Measurements from ENCODE around the gene CRB3.
"Not testable (repeated sequence)": the region's sequence is repeated elsewhere in the genome, so short reads cannot be mapped to it uniquely, and the experiment has no call there.

CRB3 gene

DNA sequence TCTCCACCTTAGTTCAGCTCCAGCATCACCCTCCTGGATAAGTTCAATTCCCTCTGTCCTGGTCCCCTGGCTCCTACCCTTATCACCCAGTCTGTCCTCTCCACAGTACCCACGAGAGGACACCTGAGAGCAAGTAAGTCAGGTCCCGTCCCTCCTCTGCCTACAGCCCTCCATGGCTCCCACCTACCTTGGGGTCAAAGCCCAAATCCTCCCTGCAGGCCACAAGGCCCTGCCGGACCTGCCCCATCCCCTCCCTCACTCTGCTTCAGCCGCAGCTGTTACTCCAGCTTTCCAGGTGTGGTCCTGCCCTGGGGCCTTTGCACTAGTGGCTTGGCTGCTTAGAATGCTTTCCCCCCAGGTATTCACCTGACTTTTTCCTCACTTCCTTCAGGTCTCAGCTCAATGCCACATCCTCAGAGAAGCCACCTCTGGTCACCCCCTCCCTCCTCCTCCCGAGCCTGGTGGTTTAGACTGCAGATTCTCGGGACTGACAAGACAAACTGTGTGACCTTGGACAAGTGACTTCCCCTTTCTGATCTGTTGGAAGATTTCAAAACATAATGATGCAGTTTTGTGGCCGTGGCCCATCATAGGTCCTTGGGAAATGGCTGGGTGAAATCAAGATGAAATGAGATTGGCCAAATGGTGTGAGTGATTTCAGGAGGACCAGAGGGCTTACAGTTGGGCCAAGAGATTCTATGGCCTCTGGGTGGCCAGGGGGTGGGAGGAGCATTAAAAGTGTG lies 34.4 kb downstream of the CRB3 start:
- no peak for DNase-seq

DNA sequence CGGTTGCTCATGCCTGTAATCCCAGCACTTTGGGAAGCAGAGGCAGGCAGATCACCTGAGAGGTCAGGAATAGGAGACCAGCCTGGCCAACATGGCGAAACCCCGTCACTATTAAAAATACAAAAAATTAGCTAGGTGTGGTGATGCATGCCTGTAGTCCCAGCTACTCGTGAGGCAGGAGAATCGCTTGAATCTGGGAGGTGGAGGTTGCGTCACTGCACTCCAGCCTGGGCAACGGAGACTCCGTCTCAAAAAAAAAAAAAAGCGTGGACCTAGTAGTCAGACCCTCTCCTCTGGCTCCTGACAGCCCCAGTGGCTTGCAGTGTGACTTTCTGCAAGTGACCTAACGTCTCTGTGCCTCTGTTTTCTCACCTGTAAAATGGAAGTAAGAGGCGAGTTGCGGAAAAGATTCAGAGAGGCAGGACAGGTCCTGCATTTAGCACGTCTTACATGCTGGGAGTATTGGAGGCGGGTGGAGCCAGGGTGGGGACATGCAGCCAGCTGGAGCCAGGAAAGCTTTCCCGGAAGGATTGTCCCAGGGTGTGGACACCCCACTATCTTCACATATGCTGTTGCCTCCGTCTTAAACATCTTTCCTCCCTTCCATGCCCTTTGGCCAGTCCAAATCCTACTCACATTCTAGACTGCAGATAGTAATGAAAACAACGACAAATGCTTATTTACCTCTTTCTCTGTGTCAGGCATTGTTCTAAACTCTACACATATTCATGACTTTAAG lies 35.1 kb downstream of the CRB3 start:
- no peak for DNase-seq

- no peak for DNase-seq
Observed at GRCh38 chr19:6500837-6501739, 37.0 kb downstream of the CRB3 start.

- no peak for DNase-seq
Observed at GRCh38 chr19:6501740-6502648, 37.9 kb downstream of the CRB3 start, which contains the start of gene TUBB4A. TUBB4A (minus strand) TSS chr19:6502309; CDS start chr19:6502212, 97 bp downstream.

DNA sequence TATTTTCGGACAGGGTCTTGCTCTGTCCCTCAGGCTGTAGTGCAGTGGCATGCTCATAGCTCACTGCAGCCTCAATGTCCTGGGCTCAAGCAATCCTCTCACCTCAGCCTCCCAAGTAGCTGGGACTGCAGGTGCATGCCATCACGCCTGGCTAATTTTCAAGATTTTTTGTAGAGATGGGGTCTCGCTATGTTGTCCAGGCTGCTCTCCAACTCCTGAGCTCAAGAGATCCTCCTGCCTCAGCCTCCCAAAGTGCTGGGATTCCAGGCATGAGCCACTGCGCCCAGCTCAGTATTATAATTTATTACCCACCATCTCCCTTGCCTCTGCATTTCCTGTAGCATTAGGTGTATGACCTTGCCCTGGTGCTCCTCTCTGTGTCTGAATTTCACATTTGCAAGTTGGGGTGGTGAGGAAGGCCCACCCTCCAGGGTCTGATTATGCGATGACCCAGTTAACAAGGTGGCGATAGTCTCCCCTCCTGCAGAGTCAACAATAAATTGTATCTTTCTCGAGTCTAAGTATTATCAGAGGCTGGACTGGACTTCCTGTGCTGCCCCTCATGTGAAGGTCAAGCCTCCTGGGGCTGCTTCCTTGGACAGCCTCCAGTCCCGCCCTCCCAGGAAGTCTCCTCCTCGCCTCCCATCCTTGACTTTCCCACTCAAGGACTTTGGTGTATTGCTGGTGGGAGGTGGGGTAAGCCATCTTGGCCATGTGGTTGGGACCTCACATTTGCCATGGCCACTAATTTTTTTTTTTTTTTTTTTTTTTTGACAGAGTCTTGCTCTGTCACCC lies 39.5 kb downstream of the CRB3 start:
- no peak for DNase-seq

DNA sequence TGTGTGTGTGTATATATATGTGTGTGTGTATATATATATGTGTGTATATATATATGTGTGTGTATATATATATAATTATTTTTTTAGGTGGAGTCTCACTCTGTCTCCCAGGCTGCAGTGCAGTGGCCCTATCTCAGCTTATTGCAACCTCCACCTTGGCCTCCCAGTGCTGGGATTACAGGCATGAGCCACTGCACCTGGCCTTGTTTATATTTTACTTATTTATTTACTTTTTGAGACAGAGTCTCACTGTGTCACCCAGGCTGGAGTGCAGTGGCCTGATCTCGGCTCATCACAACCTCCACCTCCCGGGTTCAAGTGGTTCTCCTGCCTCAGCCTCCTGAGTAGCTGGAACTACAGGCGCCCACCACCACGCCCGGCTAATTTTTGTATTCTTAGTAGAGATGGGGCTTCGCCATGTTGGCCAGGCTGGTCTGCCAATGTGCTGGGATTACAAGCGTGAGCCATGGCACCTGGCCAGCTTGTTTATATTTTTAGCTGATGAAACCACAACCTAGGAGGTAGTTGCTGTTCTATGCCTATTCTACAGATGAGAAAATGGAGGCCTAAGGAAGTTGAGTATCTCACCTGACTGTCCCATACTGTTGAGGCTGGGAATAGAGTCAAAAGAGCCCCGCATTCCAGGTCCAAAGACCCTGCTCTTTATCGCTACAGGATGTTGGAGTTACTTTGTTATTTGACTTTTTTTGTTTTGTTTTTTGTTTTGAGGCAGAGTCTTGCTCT lies 44.1 kb downstream of the CRB3 start:
- not testable (repeated sequence) for DNase-seq

- no peak for DNase-seq
Observed at GRCh38 chr19:6509118-6509971, 45.3 kb downstream of the CRB3 start.

DNA sequence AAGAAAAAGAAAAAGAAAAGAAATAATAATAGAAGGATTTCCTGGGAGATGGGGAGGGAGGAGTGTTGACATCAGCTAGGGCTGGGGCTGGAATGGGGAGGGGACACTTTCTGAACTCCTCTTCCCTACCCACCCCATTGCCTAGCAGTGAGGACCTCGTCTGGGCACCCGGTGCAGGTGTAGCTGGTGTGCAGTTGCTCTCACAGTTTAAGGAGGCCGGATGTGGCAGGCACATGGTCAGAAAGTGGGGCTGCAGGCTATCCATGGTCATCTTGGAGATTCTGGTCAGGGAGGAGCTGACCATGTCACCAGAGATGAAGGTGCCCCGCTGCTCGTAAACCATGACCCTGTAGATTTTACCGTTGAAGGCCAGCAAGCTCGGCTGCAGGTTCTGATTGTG lies 46.5 kb downstream of the CRB3 start:
- DNase-seq, result no peak

DNA sequence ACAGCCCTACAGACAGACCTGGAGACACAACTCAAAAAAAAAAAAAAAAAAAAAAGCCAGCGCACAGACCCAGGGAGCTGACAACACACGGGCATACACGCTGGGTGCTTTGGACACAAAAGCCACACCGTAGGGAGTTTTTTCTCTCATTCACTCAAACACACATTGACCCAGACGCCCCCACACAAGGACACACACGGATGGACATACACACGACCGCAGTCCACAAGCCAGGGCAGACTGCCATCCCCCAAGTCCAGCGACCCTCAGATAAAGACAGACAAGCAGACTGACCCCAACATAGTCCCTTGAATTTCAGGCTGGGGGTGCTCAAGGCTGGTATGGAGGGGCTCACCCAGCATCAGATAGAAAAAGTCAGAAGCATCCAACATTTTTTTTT lies 50.0 kb downstream of the CRB3 start:
- DNase-seq, result no peak

GRCh38 chr19:6514926-6515544 lies 51.0 kb downstream of the CRB3 start:
- DNase-seq, result no peak

DNA sequence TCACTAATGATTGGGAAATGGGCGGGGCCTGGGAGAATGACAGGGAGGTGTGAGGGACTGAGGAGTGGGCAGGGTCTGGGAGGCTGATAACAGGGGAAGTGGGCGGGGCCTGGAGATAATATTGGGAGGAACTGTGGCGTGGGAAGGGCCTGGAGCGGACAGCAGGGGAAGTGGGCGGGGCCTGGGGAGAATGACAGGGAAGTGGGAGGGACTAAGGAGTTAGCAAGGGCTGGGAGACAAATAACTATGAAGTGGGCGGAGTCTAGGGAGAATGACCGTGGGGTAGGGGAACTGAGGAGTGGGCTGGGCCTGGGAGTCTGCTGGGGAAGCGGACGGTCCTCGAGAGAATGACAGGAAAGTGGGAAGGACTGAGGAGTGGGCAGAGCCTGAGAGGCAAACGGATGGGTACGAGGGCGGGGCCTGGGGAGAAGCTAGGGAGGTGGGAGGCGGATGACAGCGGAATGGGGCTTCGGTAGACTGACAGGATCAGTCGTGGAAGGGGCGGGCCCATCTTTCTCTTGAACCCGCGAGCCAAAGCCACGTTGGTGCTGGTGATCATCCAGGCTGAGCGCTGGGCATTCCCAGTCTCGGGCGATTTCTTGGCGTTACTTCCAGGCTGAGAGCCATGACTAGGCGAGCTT lies 52.1 kb downstream of the CRB3 start:
- no peak for DNase-seq

Measured in NCI-H2107 (cell line).